Measurements from ENCODE around the gene VASN.
A peak's percentile ranks its signal among the peaks of the same experiment; 100 is the strongest.

VASN gene

GRCh38 chr16:4372578-4373355, 1.1 kb downstream of the VASN start:
- DNase-seq (ENCODE audit: low read depth), result peak; percentile 68

- no peak for DNase-seq (ENCODE audit: low read depth)
Measured at GRCh38 chr16:4373356-4373908, 1.8 kb downstream of the VASN start.

GRCh38 chr16:4373909-4374742, 2.5 kb downstream of the VASN start:
- peak; percentile 94 for DNase-seq (ENCODE audit: low read depth)

GRCh38 chr16:4375717-4376116, 4.1 kb downstream of the VASN start:
- DNase-seq (ENCODE audit: low read depth), result no peak

- DNase-seq (ENCODE audit: low read depth), result peak; percentile 81
Measured at GRCh38 chr16:4376126-4376892, 4.7 kb downstream of the VASN start.

GRCh38 chr16:4376893-4377572, 5.4 kb downstream of the VASN start:
- DNase-seq (ENCODE audit: low read depth), result no peak

- DNase-seq (ENCODE audit: low read depth), result no peak
Measured at GRCh38 chr16:4377573-4378154, 6.0 kb downstream of the VASN start.

- no peak for DNase-seq (ENCODE audit: low read depth)
Measured at GRCh38 chr16:4378161-4378666, 6.6 kb downstream of the VASN start.

GRCh38 chr16:4378999-4379690, 7.5 kb downstream of the VASN start:
- DNase-seq (ENCODE audit: low read depth), result no peak

GRCh38 chr16:4380119-4381063, 8.7 kb downstream of the VASN start:
- DNase-seq (ENCODE audit: low read depth), result no peak

GRCh38 chr16:4381072-4381934, 9.7 kb downstream of the VASN start:
- no peak for DNase-seq (ENCODE audit: low read depth)

- DNase-seq (ENCODE audit: low read depth), result no peak
Measured at GRCh38 chr16:4381935-4382794, 10.5 kb downstream of the VASN start.

GRCh38 chr16:4382795-4383357, 11.2 kb downstream of the VASN start:
- DNase-seq (ENCODE audit: low read depth), result no peak

GRCh38 chr16:4383591-4384444, 12.2 kb downstream of the VASN start:
- DNase-seq (ENCODE audit: low read depth), result no peak

GRCh38 chr16:4384509-4384942, 12.9 kb downstream of the VASN start:
- DNase-seq (ENCODE audit: low read depth), result no peak
